T-cell (primary cell): ENCODE results near the gene VPS37C. TPM values are rescaled to one million over a fixed set of nuclear protein-coding genes. Genes with fewer than 3 reads are reported as not detected.

Experiments
- ATAC-seq, 4 experiments: fragments of 200-7000 bp in 3 of 4; fragments of 150-1000 bp in 1 of 4; cut with Tn5 transposase; replicated peaks in 1 of 4; 1 replicate in 3 of 4; 2 replicates in 1 of 4; pipeline ENCODE4 v1.10.0; 2021; ENCODE audit warnings: moderate library complexity in 3 of 4, mild to moderate bottlenecking in 2 of 4, moderate number of reproducible peaks in 1 of 4
- CTCF ChIA-PET, 2 donors: fragments of 300-600 bp; sonication (Branson Sonifier 250); formaldehyde crosslinking; loops; one replicate each; lab custom pipeline; 2022; ENCODE audit warnings: antibody characterized with exemption in 2 of 2; lab: Charles Lee
- POLR2A ChIA-PET, 2 donors: fragments of 300-600 bp; sonication (Branson Sonifier 250); formaldehyde crosslinking; loops; one replicate each; lab custom pipeline; 2022; ENCODE audit warnings: antibody characterized with exemption in 2 of 2; lab: Charles Lee
- DNase-seq, 35 experiments: peaks; one replicate each; pipeline versions ENCODE4 v3.0.0 to v3.0.0-alpha.2; 2013 to 2023
- H3K27ac ChIP-seq: one replicate; pipeline ENCODE4 v1.5.1; 2013; ENCODE audit warnings: low read length
- H3K27me3 ChIP-seq, 2 experiments: replicated peaks in 1 of 2; 1 replicate in 1 of 2; 2 replicates in 1 of 2; pipeline versions ENCODE4 v1.6.1 to v1.7.0; 2013; ENCODE audit warnings: low read length in 1 of 2, mixed read lengths in 1 of 2; ENCODE audit not compliant: control insufficient read depth in 2 of 2, insufficient read depth in 2 of 2; ENCODE audit errors: extremely low read depth in 1 of 2
- H3K36me3 ChIP-seq, 2 donors: 1 replicate in 1 of 2; 2 replicates in 1 of 2; pipeline versions ENCODE4 v1.6.1 to v1.7.0; 2013; ENCODE audit warnings: low read length in 1 of 2; ENCODE audit not compliant: control insufficient read depth in 2 of 2, insufficient read depth in 1 of 2; ENCODE audit errors: extremely low read depth in 1 of 2
- H3K4me1 ChIP-seq, 2 experiments: 1 replicate in 1 of 2; 2 replicates in 1 of 2; pipeline versions ENCODE4 v1.6.1 to v1.7.0; 2013; ENCODE audit warnings: low read length in 2 of 2, mixed read lengths in 1 of 2; ENCODE audit not compliant: insufficient read depth in 2 of 2, control insufficient read depth in 1 of 2; ENCODE audit errors: extremely low read depth in 1 of 2
- H3K4me3 ChIP-seq, 2 donors: 1 replicate in 1 of 2; 2 replicates in 1 of 2; pipeline versions ENCODE4 v1.5.1 to v1.7.0; 2013; ENCODE audit warnings: mild to moderate bottlenecking in 2 of 2, low read length in 1 of 2, moderate library complexity in 1 of 2; ENCODE audit not compliant: control insufficient read depth in 1 of 2; ENCODE audit errors: extremely low read depth in 1 of 2
- H3K9me3 ChIP-seq: 2 replicates; pipeline ENCODE4 v1.7.0; 2013
- H3K27ac Mint-ChIP-seq, 2 donors: one replicate each; pipeline ENCODE4 v1.8.0; 2020 to 2021; ENCODE audit warnings: mild to moderate bottlenecking in 2 of 2, mixed read lengths in 2 of 2
- H3K27me3 Mint-ChIP-seq, 2 donors: one replicate each; pipeline ENCODE4 v1.8.0; 2021 to 2022; ENCODE audit warnings: mixed read lengths in 2 of 2
- H3K36me3 Mint-ChIP-seq: one replicate; pipeline ENCODE4 v1.8.0; 2021; ENCODE audit warnings: mixed read lengths
- H3K4me1 Mint-ChIP-seq, 3 donors: one replicate each; pipeline ENCODE4 v1.8.0; 2020 to 2022; ENCODE audit warnings: mixed read lengths in 3 of 3, mild to moderate bottlenecking in 1 of 3
- H3K4me3 Mint-ChIP-seq, 3 donors: one replicate each; pipeline ENCODE4 v1.8.0; 2020 to 2022; ENCODE audit warnings: mild to moderate bottlenecking in 3 of 3, mixed read lengths in 3 of 3, moderate library complexity in 3 of 3
- H3K9me3 Mint-ChIP-seq, 3 donors: one replicate each; pipeline ENCODE4 v1.8.0; 2020 to 2022; ENCODE audit warnings: mixed read lengths in 3 of 3
- WGBS: methylation state at CpG from one replicate; pipeline ENCODE4 v1.1.5; 2013; ENCODE audit warnings: missing lambda C conversion rate; ENCODE audit not compliant: insufficient coverage; 5-methylcytosine and 5-hydroxymethylcytosine counted together
- total RNA-seq, 35 experiments: library from RNA in 6 of 35; stranded (reverse) in 6 of 35; fragments of 120-200 nt in 1 of 35; gene quantifications; one replicate each; pipeline versions ENCODE4 v1.2.1 to v1.2.4 and lab custom pipeline; 2013 to 2026

VPS37C gene
- total RNA-seq, 5 donors from 2014 or later (not counting 1 experiment from before 2014, with no cell fraction given): 3.3 to 7.9 (median 7.3) TPM

DNA sequence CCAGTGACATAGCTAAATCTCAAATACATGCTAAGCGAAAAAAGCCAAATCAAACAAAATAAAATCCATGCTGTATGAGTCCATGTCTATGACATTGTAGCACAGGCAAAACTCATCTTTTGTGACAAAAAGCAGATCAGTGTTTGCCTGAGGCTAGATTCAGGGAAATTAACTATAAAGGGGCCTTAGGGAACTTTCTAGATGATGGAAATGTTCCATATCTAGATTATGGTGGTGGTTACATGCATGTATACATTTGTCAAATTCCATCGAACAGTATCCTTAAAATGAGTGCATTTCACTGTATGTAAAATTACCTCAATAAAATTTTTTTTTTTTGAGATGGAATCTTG lies 44.1 kb downstream of the VPS37C start:
- no peaks in the 10 kb centered on the region for H3K9me3 ChIP-seq
- Mint-ChIP-seq H3K4me1 (peaks cover 85 to 91% (median 91%) of the 10 kb centered on the region in 3 donors), H3K9me3 (no peaks in the 10 kb centered on the region), H3K27me3 (no peaks in the 10 kb centered on the region), H3K36me3 (peaks cover 57% of the 10 kb centered on the region), H3K4me3 (peak overlapping the region in 1 of 3 donors; percentile 20), H3K27ac (peak overlapping the region; percentile 79 to 88)
- DNase-seq (no peak), ATAC-seq (no peak)
- ChIA-PET POLR2A (interaction anchor here in 1 of 2 donors (0.6 kb wide), 1 partner anchor 25 kb away, joined by 4 read pairs; no protein-coding TSS in a partner anchor), CTCF (no interaction called here)
- peaks cover 61 to 87% of the 10 kb centered on the region in 2 experiments for H3K4me1 ChIP-seq
- peaks cover 19 to 81% of the 10 kb centered on the region in 2 donors for H3K36me3 ChIP-seq
- WGBS: no CpG with 5 or more reads among the region's 2 CpGs
- H3K27ac ChIP-seq: peak overlapping the region; percentile 3
- no peaks in the 10 kb centered on the region for H3K27me3 ChIP-seq
- H3K4me3 ChIP-seq: no peak overlapping the region

DNA sequence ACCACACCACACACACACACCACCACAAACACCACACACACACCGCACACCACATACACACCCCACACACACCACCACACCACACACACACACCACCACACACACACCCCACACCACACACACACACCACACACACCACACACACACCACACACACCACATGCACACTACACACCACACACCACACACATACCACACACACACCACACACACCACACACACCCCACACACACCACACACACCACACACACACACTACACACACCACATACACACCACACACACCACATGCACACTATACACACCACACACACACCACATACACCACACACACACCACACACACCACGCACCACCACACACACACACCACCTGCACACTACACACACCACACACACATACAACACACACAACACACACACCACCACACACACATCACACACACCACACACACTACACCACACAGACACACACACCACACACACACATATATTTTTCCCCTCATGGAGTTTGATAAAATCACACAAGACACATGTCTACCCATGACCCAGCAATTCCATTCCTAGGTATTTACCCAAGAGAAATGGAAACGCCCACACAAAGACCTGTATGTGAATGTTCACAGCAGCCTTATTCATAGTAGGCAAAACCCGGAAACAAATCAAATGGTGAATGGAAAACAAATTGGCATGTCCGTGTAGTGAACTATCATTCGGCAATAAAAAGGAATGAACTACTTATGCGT lies 44.6 kb downstream of the VPS37C start:
- H3K4me3 Mint-ChIP-seq: peak overlapping the region in 1 of 3 donors; percentile 20
- peak overlapping the region; percentile 79 to 88 for H3K27ac Mint-ChIP-seq
- Histone ChIP-seq H3K27ac (peak overlapping the region; percentile 3), H3K4me1 (peaks cover 65 to 89% of the 10 kb centered on the region in 2 experiments), H3K4me3 (no peak overlapping the region), H3K9me3 (no peaks in the 10 kb centered on the region), H3K27me3 (no peaks in the 10 kb centered on the region), H3K36me3 (peaks cover 19 to 77% of the 10 kb centered on the region in 2 donors)
- peaks cover 56% of the 10 kb centered on the region for H3K36me3 Mint-ChIP-seq
- H3K4me1 Mint-ChIP-seq: peaks cover 86 to 91% (median 91%) of the 10 kb centered on the region in 3 donors
- no peaks in the 10 kb centered on the region for H3K27me3 Mint-ChIP-seq
- 64% methylated on average over 5 of the region's 7 CpGs for WGBS
- ChIA-PET CTCF (interaction anchor here in 1 of 2 donors (2.0 kb wide), 1 partner anchor 15 kb away, joined by 4 read pairs; the partner anchor contains the start of gene CD5), POLR2A (no interaction called here)
- H3K9me3 Mint-ChIP-seq: no peaks in the 10 kb centered on the region
- no peak for ATAC-seq
- peak in 1 of 35 experiments; percentile 11 for DNase-seq

DNA sequence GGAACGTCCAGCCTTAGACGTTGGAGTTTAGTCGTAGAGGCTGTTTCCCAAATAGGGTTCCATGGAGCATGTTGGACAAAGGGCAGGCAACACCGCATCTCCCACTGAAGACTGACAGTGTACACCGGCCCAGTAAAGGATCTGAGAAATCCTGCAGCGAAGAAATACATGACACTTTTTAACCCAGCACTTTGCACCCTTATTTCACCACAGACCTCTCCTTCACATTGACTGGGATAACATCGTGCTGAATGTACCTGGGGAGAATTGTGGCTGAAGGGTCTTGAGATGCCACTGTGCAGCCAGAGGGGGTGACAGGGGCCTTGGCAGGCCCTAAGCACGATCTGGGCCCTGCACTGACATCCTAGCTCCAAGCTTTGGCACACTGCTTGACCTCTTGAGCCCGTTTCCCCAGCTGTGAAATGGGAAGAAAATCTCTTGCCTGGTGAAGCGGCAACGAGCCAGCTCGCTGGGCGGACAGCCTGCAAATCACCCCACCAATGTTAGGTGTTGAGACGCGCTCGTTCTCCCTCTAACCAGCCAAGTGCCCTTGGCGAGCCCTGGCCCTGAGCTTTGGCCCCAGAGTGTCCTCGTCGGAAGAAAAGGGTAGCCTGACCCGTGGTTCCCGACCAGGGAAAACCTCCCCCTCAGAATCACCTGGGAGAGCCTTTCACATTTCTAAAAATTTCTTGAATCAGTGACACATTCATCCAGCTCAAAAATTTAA lies 45.6 kb downstream of the VPS37C start:
- Mint-ChIP-seq H3K4me1 (peaks cover 86 to 91% (median 91%) of the 10 kb centered on the region in 3 donors), H3K27ac (peak overlapping the region; percentile 80 to 85), H3K27me3 (no peaks in the 10 kb centered on the region), H3K9me3 (no peaks in the 10 kb centered on the region), H3K36me3 (peaks cover 54% of the 10 kb centered on the region), H3K4me3 (peak overlapping the region in 1 of 3 donors; percentile 20)
- Histone ChIP-seq H3K27ac (peak overlapping the region; percentile 33), H3K4me3 (no peak overlapping the region), H3K36me3 (peaks cover 19 to 72% of the 10 kb centered on the region in 2 donors), H3K9me3 (no peaks in the 10 kb centered on the region), H3K27me3 (no peaks in the 10 kb centered on the region), H3K4me1 (peaks cover 66 to 89% of the 10 kb centered on the region in 2 experiments)
- CTCF ChIA-PET: interaction anchor here in 1 of 2 donors (2.0 kb wide), 1 partner anchor 14 kb away, joined by 4 read pairs; the partner anchor contains the start of gene CD5
- no peak for DNase-seq
- no peak for ATAC-seq
- over 99% methylated on average over 14 of the region's 21 CpGs for WGBS
- POLR2A ChIA-PET: interaction anchor here (0.5 to 0.9 kb wide), 4 partner anchors 9 to 95 kb away, joined by 3 to 4 read pairs (median 4); no protein-coding TSS in a partner anchor

- Histone ChIP-seq H3K36me3 (peaks cover 19 to 68% of the 10 kb centered on the region in 2 donors), H3K4me1 (peaks cover 67 to 89% of the 10 kb centered on the region in 2 experiments), H3K27ac (peak overlapping the region; percentile 33), H3K27me3 (no peaks in the 10 kb centered on the region), H3K9me3 (no peaks in the 10 kb centered on the region), H3K4me3 (peak overlapping the region in 1 of 2 donors; percentile 12)
- ChIA-PET CTCF (interaction anchor here in 1 of 2 donors (2.0 kb wide), 1 partner anchor 13 kb away, joined by 4 read pairs; the partner anchor contains the start of gene CD5), POLR2A (interaction anchor here in 1 of 2 donors (1.1 kb wide), 1 partner anchor 12 kb away, joined by 3 read pairs; the partner anchor contains the start of gene CD5)
- Mint-ChIP-seq H3K4me3 (peak overlapping the region in 2 of 3 donors; percentile 6 to 31), H3K36me3 (peaks cover 51% of the 10 kb centered on the region), H3K27me3 (no peaks in the 10 kb centered on the region), H3K4me1 (peaks cover 86 to 91% (median 91%) of the 10 kb centered on the region in 3 donors), H3K27ac (peak overlapping the region; percentile 80 to 85), H3K9me3 (no peaks in the 10 kb centered on the region)
- ATAC-seq: peak in 1 of 4 experiments; percentile 15
- no peak for DNase-seq
- WGBS: 80% methylated on average over 1 of the region's 8 CpGs
These were observed 46.3 kb downstream of the VPS37C start for GRCh38 chr11:61114913-61115312.

DNA sequence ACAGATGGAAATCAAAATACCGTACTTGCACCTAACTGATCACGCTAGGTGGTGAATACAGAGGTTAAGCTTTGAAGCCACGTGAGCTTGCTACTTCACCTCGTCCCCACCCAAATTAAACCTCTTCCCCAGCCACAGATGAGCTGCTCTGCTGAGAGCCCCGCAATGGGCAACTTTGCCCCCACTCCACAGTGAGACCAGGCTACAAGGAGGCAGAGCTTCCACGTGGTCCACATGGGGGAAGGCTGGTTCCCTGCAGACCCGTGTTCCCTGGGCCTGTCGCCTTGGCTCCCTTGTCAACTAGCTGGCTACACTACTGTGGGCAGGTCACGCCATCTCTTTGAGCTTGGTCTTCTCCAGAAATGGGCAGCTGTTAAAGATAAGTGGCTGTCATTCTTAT lies 48.0 kb downstream of the VPS37C start:
- Mint-ChIP-seq H3K4me1 (peaks cover 86 to 90% (median 90%) of the 10 kb centered on the region in 3 donors), H3K36me3 (peaks cover 49% of the 10 kb centered on the region), H3K9me3 (no peaks in the 10 kb centered on the region), H3K27me3 (no peaks in the 10 kb centered on the region), H3K27ac (peak overlapping the region in 1 of 2 donors; percentile 82), H3K4me3 (peak overlapping the region in 2 of 3 donors; percentile 49 to 73)
- Histone ChIP-seq H3K27ac (peak overlapping the region; percentile 86), H3K27me3 (no peaks in the 10 kb centered on the region), H3K4me3 (no peak overlapping the region), H3K9me3 (no peaks in the 10 kb centered on the region), H3K4me1 (peaks cover 66 to 89% of the 10 kb centered on the region in 2 experiments), H3K36me3 (peaks cover 20 to 68% of the 10 kb centered on the region in 2 donors)
- WGBS: 43% methylated on average over 7 of the region's 9 CpGs
- ChIA-PET POLR2A (interaction anchor here (0.5 to 1.7 kb wide), 12 partner anchors 11 to 201 kb away, joined by 3 to 10 read pairs (median 4); partner anchors contain the start of gene CD5 (in 1 of the 2)), CTCF (interaction anchor here (0.7 to 2.7 kb wide), 6 partner anchors 8 to 122 kb away, joined by 3 to 11 read pairs (median 4); no protein-coding TSS in a partner anchor)
- ATAC-seq (peak; percentile 18 to 49 (median 31)), DNase-seq (peak in 1 of 35 experiments; percentile 47)
